HG02885 (cell line): Measurements from ENCODE around the gene RNF31.

Experiments used
- ATAC-seq: cut with Tn5 transposase; IDR thresholded peaks from one replicate; pipeline ENCODE4 v1.9.1; 2021; ENCODE audit warnings: mild to moderate bottlenecking; ENCODE audit not compliant: unreplicated experiment, poor library complexity

The RNF31 gene

DNA sequence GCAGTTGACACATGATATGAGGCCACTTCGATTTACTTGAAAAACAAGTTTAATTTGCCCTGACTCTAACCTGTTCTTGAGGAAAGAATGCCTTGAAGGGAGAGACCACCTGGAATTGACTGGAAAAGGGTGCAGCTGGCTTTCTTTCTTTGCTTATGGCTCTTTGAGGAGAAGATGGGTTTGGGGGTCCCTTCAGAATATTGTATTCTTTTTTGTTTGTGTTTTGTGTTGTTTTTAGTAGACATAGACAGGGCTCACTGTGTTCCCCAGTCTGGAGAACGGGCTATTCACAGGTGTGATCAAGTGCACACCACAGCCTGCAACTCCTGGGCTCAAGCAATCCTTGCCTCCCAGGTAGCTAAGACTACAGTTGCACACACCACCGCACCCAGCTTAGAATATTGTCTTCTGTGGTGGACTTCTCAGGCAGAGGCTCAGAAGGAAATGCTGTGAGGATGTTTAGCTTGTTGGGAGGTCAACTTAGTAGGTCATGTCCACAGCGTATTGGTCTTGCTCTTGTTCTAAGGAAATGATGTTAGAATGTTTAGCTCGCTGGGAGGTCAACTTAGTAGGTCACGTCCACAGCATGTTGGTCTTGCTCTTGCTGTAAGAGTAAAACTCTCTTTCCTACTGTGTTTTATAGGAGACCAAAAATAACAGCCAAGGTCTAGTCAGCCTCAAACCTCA lies 31.0 kb upstream of the RNF31 start:
- ATAC-seq = no peak

DNA sequence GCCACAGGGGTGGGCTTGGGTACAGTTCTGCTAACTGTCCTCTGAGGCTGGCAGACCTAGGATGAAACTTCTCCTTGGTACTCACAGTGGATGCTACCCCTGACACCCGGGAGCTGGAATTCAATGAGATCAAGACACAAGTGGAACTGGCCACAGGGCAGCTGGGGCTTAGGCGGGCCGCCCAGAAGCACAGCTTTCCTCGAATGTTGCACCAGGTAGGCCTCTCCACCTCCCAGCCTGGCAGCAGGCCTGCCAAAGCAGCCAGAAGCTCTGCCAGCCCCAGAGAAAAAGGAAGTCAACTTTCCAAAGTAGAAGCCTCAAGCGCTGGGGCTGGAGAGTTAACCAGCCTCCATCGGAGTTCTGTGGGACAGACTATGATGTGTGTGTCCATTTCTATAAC lies 30.1 kb upstream of the RNF31 start:
- ATAC-seq = no peak

DNA sequence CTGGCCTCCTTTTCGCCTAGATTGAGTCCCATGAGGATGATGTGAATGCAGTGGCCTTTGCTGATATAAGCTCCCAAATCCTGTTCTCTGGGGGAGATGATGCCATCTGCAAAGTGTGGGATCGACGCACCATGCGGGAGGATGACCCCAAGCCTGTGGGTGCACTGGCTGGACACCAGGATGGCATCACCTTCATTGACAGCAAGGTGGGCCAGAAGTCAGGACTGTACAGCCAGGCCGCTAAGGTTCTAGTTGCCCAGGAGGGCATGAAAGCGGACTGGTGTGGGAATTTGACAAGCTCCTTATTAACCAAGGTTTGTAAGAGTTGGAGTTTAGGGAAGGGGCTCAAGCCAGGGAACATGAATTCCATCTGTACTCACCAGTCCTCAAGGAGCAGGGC lies 27.6 kb upstream of the RNF31 start:
- no peak for ATAC-seq

DNA sequence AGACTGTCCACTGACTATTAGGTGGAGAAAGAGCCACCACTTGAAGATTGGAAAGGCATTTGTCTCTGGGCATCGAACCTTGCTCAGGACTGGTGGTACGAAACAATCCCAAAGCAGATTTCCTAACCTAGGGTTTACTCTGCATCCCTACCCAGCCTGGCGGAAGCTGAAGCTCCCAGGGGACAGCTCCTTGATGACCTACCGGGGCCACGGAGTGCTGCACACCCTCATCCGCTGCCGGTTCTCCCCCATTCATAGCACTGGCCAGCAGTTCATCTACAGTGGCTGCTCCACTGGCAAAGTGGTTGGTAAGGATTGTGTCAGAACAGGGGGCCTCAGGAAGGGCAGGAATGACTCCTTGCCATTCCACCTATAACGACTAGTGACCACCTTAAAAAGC lies 26.1 kb upstream of the RNF31 start:
- ATAC-seq = no peak

DNA sequence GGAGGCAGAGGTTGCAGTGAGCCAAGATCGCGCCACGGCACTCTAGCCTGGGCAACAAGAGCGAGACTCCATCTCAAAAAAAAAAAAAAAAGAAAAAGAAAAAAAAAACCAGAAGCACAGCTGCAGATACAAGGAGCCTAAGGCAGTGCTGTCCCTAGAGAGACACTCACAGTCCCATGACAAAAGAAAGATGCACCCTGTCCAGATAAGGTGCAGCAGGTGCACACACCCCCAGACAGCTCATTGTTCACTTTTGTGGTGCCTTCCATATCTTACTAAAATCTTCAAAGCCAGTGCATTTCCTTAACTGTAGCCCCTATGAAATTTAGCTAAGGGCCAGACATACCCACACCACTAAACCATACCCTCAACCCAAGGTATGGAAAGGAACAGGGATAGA lies 24.9 kb upstream of the RNF31 start:
- no peak for ATAC-seq

DNA sequence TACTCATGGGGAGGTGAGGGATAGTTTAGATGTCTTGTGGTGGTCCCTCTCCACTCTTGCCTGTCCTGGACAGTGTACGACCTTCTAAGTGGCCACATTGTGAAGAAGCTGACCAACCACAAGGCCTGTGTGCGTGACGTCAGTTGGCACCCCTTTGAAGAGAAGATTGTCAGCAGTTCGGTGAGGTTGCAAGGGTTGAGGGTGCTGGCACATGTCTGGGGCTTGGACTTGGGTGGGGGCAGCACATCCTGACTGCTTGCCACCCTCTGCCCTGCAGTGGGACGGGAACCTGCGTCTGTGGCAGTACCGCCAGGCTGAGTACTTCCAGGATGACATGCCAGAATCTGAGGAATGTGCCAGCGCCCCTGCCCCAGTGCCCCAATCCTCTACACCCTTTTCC lies 24.4 kb upstream of the RNF31 start:
- ATAC-seq = no peak

DNA sequence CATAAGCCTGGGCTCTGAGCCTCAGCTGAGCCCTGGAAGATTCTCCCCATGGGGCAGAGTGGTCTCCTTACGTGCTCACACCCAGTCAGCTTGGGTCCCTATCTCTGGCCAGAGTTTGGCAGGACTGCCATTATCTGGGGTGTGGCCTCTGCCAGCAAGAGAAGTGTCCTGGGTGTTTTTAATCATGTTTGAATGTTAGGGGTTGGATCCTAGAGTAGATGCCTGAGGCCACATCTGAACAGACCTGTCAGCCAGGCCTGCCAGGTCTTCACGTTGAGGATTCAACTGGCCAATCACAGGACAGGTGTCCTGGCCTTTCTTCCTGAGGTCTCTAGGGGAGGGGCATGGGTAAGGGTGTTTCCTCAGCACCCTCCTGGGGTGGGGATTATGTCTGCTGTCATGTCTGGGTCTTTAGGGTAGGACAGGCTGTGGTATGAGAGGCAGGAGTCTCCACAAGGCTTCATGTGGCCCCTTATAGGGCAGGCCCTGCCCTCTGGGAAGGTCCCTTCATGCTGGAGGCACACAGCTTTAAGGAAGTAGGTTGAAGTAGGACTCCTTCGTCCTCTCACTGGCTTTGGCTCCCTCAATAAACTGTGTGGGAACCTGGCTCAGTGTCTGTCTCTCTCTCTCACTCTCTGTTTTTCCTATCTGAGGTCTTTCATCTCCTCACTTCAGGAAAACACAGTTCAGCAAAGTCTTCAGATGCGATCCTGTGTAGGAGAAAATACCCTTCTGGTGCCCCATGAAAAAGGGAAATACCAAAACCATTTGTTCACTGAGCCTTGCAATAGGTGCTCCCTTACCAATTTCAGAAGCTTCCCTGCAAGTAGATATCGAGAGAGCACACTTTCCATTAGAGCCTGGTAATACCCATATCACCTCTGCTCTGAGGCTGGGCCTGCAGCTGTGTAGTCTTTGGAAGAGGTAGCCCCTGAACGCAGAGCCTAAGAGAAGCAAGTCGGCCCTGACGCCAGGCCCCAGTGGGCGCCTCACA lies 23.6 kb upstream of the RNF31 start:
- ATAC-seq = peak; percentile 58

DNA sequence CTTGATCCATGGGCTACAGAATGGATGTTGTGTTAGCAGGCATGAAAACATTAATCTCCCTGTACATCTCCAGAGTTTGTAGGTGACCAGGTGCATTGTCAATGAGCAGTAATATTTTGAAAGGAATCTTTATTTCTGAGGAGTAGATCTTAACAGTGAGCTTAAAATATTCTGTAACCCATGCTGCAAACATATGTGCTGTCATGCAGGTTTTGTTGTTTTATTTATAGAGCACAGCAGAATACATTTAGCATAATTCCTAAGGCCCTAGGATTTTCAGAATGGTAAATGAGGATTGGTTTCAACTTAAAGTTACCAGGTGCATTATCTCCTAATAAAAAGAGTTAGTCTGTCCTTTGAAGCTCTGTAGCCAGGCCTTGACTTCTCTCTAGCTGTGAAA lies 20.4 kb upstream of the RNF31 start:
- no peak for ATAC-seq

DNA sequence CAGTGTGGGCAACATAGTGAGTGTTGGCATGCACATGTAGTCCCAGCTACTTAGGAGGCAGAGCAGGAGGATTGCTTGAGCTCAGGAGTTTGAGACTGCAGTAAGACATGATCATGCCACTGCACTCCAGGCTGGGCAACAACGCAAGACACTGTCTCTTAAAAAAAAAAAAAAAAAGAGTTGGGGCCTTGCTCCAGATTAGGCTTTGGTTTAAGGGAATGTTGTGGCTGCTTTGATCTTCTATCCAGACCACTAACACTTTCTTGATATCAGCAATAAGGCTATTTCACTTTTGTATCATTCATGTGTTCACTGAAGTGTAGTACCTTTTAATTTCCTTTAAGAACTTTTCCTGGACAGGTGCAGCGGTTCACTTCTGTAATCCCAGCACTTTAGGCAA lies 19.6 kb upstream of the RNF31 start:
- no peak for ATAC-seq

DNA sequence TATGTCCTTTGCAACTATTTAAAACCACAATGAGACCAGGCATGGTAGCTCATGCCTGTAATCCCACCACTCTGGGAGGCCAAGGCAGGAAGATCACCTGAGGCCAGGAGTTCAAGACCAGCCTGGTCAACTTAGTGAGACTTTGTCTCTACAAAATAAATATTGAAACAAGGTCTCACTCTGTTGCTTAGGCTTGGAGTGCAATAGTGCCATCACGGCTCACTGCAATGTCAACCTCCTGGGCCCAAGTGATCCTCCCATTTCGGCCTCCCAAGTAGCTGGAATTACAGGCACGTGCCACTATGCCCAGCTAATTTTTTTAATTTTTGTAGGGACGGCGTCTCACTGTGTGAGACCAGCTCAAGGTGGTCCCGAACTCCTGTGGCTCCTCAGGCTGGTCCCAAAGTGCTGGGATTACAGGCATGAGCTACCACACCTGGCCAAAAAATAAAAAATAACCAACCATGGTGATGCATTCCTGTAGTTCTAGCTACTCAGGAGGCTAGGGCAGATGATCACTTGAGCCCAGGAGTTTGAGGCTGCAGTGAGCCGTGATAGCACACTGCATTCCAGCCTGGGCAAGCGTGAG lies 17.8 kb upstream of the RNF31 start:
- ATAC-seq = no peak

DNA sequence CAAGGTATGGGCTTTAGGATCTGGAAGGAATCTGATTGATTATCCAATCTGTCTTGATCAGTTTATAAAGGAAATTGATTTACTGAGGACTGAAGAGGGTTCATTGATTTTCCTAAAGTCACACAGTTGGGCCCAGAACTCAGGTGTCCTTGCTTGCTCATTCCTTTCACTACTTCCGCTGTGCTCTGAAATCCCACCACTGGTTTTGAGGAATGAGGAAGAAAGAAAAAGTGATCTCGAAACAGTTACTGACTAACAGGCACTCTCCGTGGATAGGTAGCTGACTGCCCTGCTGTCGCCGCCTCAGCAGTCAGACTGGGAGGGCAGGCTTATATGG lies 16.9 kb upstream of the RNF31 start, which contains the start of gene FITM1:
TSS of gene FITM1 (plus strand) at position 280 of the 337 bp plus-strand sequence. CDS start 905 bp downstream, outside the sequence.
- ATAC-seq = no peak

DNA sequence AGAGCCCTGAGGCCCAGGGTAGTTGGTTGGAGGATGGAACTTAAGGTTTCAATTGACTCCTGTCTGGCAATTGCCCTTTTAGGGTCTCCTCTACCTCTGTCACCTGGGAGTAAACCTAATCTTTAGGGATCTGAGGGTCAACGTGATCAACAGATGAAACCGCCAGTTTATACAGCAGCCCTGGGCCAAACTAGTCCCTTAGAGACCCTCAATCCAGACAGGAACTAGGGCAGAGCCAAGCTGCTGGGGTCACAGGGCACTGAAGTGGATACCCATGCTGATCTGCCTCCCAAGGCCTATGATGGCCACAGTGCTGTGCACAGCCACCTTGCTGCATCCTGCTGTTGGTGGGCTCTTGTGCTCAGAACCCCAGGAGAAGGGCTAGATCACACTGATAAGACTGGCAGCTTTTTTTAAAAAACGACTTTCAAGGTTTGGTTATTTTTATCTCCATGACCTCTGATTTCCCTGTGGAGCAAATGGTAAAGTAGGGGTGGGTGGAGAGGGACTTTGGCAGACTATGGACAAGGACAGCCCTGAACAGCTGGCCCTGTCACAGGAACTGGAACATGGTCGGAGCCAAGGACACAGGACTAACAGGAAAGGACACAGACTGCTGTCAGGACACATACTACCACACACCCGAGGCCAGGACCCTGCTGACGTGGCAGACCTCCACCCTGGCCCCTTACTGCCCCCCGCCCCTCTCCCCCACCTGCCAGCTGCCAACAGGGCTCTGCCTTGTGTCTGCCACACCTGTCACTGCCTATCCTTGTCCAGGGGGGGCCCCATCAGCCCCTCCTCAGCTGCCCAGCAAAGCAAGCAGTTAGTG lies 16.4 kb upstream of the RNF31 start:
- no peak for ATAC-seq

DNA sequence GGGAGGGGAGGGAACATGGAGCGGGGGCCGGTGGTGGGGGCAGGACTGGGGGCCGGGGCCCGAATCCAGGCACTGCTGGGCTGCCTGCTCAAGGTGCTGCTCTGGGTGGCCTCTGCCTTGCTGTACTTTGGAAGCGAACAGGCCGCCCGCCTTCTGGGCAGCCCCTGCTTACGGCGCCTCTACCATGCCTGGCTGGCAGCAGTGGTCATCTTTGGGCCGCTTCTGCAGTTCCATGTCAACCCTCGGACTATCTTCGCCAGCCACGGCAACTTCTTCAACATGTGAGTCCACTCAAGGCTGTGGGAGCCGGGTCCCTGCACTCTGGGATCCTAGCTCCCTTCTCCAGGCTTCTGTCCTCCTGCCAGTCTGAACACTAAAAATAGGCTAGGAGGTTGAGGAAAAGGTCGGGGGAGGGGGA lies 15.7 kb upstream of the RNF31 start:
- no peak for ATAC-seq

DNA sequence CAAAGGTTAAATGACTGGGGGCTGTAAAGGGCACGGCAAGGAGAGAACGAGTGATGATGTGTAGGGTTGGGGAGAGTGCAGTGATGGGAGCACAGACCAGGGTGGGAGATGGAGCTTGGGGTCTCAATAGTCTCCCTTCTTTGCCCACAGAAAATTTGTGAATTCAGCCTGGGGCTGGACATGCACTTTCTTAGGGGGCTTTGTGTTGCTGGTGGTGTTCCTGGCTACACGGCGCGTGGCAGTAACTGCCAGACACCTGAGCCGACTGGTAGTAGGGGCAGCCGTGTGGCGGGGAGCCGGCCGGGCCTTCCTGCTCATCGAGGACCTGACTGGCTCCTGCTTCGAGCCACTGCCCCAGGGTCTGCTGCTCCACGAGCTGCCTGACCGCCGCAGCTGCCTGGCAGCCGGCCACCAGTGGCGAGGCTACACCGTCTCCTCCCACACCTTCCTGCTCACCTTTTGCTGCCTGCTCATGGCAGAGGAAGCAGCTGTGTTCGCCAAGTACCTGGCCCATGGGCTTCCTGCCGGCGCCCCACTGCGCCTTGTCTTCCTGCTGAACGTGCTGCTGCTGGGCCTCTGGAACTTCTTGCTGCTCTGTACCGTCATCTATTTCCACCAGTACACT lies 15.1 kb upstream of the RNF31 start:
- ATAC-seq = no peak

DNA sequence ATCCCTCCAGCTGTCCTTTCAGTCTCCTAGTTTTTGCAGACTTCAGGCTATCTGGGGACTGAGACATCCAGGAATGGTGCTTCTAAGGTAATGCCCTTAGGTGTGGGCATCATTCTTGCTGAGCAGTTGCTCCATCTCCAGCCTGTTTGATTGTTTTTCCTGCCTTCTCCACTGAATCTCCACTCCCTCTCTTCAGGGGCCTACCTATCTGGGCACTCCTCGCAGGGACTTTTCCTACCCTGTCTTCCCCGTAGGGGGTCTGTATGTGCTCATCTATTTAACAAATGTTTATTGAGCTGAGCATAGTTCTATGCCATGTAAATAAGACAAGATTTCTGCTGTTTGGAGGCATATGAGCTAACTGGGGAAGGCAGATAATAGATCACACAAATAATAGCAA lies 14.3 kb upstream of the RNF31 start:
- ATAC-seq = no peak

DNA sequence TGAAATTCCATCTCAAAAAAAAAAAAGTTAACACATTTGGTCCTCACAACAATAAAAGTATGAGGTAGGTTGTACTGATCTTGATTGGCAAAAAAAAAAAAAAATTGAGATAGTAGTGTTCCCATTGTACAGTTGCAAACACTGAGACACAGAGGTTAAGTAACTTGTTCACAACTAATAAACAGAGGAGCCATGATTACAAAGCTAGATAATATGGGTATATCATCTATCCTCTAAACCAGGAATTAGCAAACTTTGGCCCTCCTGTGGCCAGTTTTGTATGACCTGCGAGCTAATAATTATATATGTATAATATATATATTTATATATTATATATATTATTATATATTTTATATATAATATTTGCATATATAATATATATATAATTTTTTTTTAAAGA lies 13.6 kb upstream of the RNF31 start:
- ATAC-seq = no peak

DNA sequence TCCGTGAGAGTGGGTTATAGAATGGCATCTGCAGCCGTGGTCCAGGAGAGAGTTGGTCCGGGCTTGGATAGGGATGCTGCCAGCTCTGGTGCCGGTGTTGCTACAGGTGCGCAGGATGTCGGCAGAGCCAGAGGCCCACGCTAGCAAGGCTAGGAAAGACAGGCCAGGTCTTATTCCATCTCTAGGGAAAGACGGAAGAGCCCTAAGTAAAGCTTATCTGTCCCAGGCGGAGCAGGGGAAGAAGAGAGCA lies 11.8 kb upstream of the RNF31 start:
- ATAC-seq = peak; percentile 1

DNA sequence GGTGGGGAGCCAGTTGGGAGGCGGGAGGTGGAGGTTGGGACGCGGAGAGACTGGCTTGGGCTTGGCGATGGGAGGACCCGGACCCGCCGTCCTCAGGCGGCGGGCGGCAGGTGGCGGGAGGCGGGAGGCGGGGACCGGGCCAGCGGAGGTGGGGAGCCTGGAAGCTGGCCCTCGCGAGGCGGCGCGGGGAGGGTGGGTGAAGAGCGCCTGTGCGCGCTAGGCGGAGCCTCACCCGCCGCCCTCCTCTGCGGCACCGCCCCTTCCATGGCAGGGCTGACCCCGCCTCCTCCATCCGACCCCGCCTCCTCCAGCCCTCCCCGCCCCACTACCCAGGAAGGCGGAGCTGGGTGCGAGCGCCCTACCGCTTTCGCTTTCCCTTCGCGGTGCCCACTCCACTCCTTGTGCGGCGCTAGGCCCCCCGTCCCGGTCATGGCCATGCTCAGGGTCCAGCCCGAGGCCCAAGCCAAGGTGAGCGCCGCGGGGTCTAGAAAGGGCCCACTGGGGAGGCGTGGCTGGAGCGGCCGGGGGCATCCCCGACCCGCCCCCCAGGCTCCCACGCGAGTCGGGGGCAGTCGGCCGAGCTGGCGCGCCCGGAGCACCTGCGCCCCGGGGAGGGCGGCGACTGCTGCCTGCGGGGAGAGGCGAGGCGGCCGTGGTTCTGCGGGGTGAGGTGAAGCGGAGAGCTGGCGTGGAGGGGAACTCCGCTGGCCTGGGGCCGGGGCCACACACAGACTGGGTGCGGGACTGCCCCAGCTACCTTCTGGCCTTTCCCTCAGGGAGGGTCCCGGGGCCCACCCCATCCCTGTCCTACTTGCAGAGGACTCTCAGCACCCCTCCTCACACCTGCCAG lies 11.2 kb upstream of the RNF31 start, which contains the start of gene PSME1:
TSS of gene PSME1 (plus strand) at position 361 of the 850 bp plus-strand sequence. CDS start at position 430, 69 bp downstream.
- ATAC-seq = peak; percentile 89
